Panc1 (cell line): ENCODE measurements around the gene TSSK3. TPM values are rescaled to one million over a fixed set of nuclear protein-coding genes. Genes with fewer than 3 reads are reported as not detected.
A peak's percentile ranks its signal among the peaks of the same experiment; 100 is the strongest.

ENCODE experiments used
- ATAC-seq: fragments of 200-7000 bp; cut with Tn5 transposase; 2 replicates; pipeline ENCODE4 v1.9.1; 2020; ENCODE audit warnings: mild to moderate bottlenecking, moderate library complexity
- BruUV-seq: library from RNA; stranded (reverse); fragments of 400-500 nt; replicated peaks from 2 replicates; lab custom pipeline; 2021; lab: Mats Ljungman, UMichigan
- CTCF ChIA-PET: fragments of 300-600 bp; sonication (Branson Sonifier 250); formaldehyde crosslinking; loops from one replicate; lab custom pipeline; 2022; ENCODE audit warnings: antibody characterized with exemption; lab: Charles Lee
- POLR2A ChIA-PET: fragments of 300-600 bp; sonication (Branson Sonifier 250); formaldehyde crosslinking; loops from one replicate; lab custom pipeline; 2022; ENCODE audit warnings: antibody characterized with exemption; lab: Charles Lee
- DNase-seq: peaks from one replicate; pipeline ENCODE4 v3.0.0-alpha.2; 2010; ENCODE audit warnings: low read depth, low spot score
- H3K27ac ChIP-seq: 2 replicates; pipeline ENCODE4 v1.5.1; 2011; ENCODE audit warnings: mild to moderate bottlenecking, low read length, inconsistent platforms
- H3K27me3 ChIP-seq: fragments of 200-500 bp; sonication (Bioruptor generic); 2 replicates; pipeline ENCODE4 v1.6.0; 2014; ENCODE audit warnings: low read length, inconsistent platforms; ENCODE audit not compliant: control insufficient read depth, insufficient read depth
- H3K36me3 ChIP-seq: fragments of 200-500 bp; sonication (Bioruptor generic); 2 replicates; pipeline ENCODE4 v1.5.1; 2014; ENCODE audit warnings: inconsistent platforms, mild to moderate bottlenecking, low read length, moderate library complexity; ENCODE audit not compliant: control insufficient read depth, insufficient read depth
- H3K4me1 ChIP-seq: 2 replicates; pipeline ENCODE4 v1.5.1; 2011; ENCODE audit warnings: inconsistent platforms, mild to moderate bottlenecking, low read length, moderate library complexity; ENCODE audit not compliant: control insufficient read depth, insufficient read depth
- H3K4me3 ChIP-seq, 2 experiments: 2 replicates each; pipeline ENCODE4 v1.5.1; 2011 to 2012; ENCODE audit warnings: low read depth in 2 of 2, low read length in 2 of 2, mild to moderate bottlenecking in 2 of 2, inconsistent platforms in 1 of 2, moderate library complexity in 1 of 2
- H3K9me3 ChIP-seq: fragments of 200-500 bp; sonication (Bioruptor generic); 2 replicates; pipeline ENCODE4 v1.5.1; 2014; ENCODE audit warnings: low read depth, mild to moderate bottlenecking, inconsistent platforms, low read length, moderate library complexity; ENCODE audit not compliant: control insufficient read depth, insufficient read depth
- CTCF ChIP-seq: fragments of 450-650 bp; IDR thresholded peaks from 2 replicates; pipeline ENCODE4 v1.5.1; 2017; ENCODE audit warnings: mild to moderate bottlenecking
- POLR2AphosphoS5 ChIP-seq: IDR thresholded peaks from 2 replicates; pipeline ENCODE4 v1.6.1; 2012; ENCODE audit warnings: mild to moderate bottlenecking, low read depth, low read length, moderate library complexity
- REST ChIP-seq, 2 experiments: IDR thresholded peaks; 2 replicates each; pipeline ENCODE4 v1.6.1; 2011 to 2012; ENCODE audit warnings: low read depth in 2 of 2, control low read depth in 1 of 2, low read length in 1 of 2, mild to moderate bottlenecking in 1 of 2, moderate library complexity in 1 of 2; ENCODE audit not compliant: insufficient read depth in 1 of 2
- SIN3A ChIP-seq: IDR thresholded peaks from 2 replicates; pipeline ENCODE4 v1.6.1; 2012; ENCODE audit warnings: low read depth, mild to moderate bottlenecking, low read length, moderate library complexity, borderline replicate concordance; ENCODE audit not compliant: insufficient read depth
- in situ Hi-C: cut with HindIII; loops from 2 replicates; pipeline ENCODE4 v1.10.0; 2016; ENCODE audit warnings: low sequenced_read_pairs, low pct_unique_long_range_greater_than_20kb
- intact Hi-C: fragments of 100-400 bp; cut with micrococcal nuclease; formaldehyde crosslinking; loops from one replicate; pipeline ENCODE4 v1.10.0; 2022; ENCODE audit not compliant: unreplicated experiment
- total RNA-seq: library from RNA; stranded (reverse); gene quantifications from one replicate; pipeline ENCODE4 v1.2.1, GENCODE V29; 2021; ENCODE audit not compliant: unreplicated experiment

TSSK3 gene
- total RNA-seq, 1 experiment from 2014 or later, result 3.6 TPM

GRCh38 chr1:32413507-32414185 is 51.3 kb downstream of the TSSK3 start:
- Histone ChIP-seq H3K9me3 (peaks cover 4% of the 10 kb centered on the region; the same call in 1 of the 2 replicates), H3K4me3 (no peak overlapping the region), H3K4me1 (no peaks in the 10 kb centered on the region), H3K27ac (no peak overlapping the region), H3K27me3 (no peaks in the 10 kb centered on the region; the same call in none of the 2 replicates), H3K36me3 (no peaks in the 10 kb centered on the region)
- ATAC-seq (peak; percentile 95), DNase-seq (no peak)
- ChIA-PET CTCF (no interaction called here), POLR2A (no interaction called here)
- in situ Hi-C loops, result no loop called here
- no TSS peak for BruUV-seq
- TF ChIP-seq SIN3A (no peak), CTCF (peak; percentile 84), REST (IDR thresholded peaks at IDR 0.05; ENCODE audit: insufficient read depth in 1 of 2, low read depth in 2 of 2, low read length in 1 of 2) (no peak), POLR2AphosphoS5 (no peak)
- intact Hi-C loops, result no loop called here

Other genes with a start within 250 kb of the TSSK3 start
- gene TXLNA, start 182.9 kb upstream of the TSSK3 start, total RNA-seq, result 115 TPM
- 10.8 TPM for gene CCDC28B, start 161.9 kb upstream of the TSSK3 start, total RNA-seq
- 4.4 TPM for gene IQCC, start 156.9 kb upstream of the TSSK3 start, total RNA-seq
- not detected for gene DCDC2B, start 153.4 kb upstream of the TSSK3 start, total RNA-seq
- gene TMEM234, start 140.2 kb upstream of the TSSK3 start, total RNA-seq, result 23.3 TPM
- 294 TPM for gene EIF3I, start 140.1 kb upstream of the TSSK3 start, total RNA-seq
- 1.9 TPM for gene FAM167B, start 115.3 kb upstream of the TSSK3 start, total RNA-seq
- 0.57 TPM for gene LCK, start 111.3 kb upstream of the TSSK3 start, total RNA-seq
- 256 TPM for gene HDAC1, start 70.5 kb upstream of the TSSK3 start, total RNA-seq
- 176 TPM for gene MARCKSL1, start 26.3 kb upstream of the TSSK3 start, total RNA-seq
- gene FAM229A, start 54 bp upstream of the TSSK3 start, total RNA-seq, result 6.7 TPM
- 64.9 TPM for gene BSDC1, start 31.9 kb downstream of the TSSK3 start, total RNA-seq
- gene ZBTB8B, start 102.5 kb downstream of the TSSK3 start, total RNA-seq, result 0.08 TPM
- 6.5 TPM for gene ZBTB8A, start 176.9 kb downstream of the TSSK3 start, total RNA-seq